Neural cell (in vitro differentiated cells): ENCODE measurements around the gene B4GALT5. TPM values are rescaled to one million over a fixed set of nuclear protein-coding genes. Genes with fewer than 3 reads are reported as not detected.
A peak's percentile ranks its signal among the peaks of the same experiment; 100 is the strongest.

Experiments used
- H2AFZ ChIP-seq: fragments of 200-600, 300-800 bp; sonication (generic), shearing (Covaris generic); 2 replicates; pipeline ENCODE4 v1.6.0; 2014; ENCODE audit warnings: low read depth, mild to moderate bottlenecking, antibody characterized with exemption, low read length, moderate library complexity
- H3F3A ChIP-seq: fragments of 200-600 bp; shearing (Covaris generic); 2 replicates; pipeline ENCODE4 v1.6.1; 2016; ENCODE audit warnings: mild to moderate bottlenecking, moderate library complexity, mixed read lengths, antibody characterized with exemption, low read length; ENCODE audit not compliant: insufficient read depth, poor library complexity, severe bottlenecking
- H3K27ac ChIP-seq: fragments of 200-600, 300-800 bp; sonication (generic), shearing (Covaris generic); 2 replicates; pipeline ENCODE4 v1.5.1; 2014; ENCODE audit warnings: mild to moderate bottlenecking, low read length, moderate library complexity
- H3K27me3 ChIP-seq: fragments of 300-800, 200-600 bp; sonication (generic), shearing (Covaris generic); 2 replicates; pipeline ENCODE4 v1.6.0; 2014; ENCODE audit warnings: mild to moderate bottlenecking, low read depth, low read length, moderate library complexity; ENCODE audit not compliant: insufficient read depth
- H3K36me3 ChIP-seq: fragments of 300-800, 200-600 bp; sonication (generic), shearing (Covaris generic); 2 replicates; pipeline ENCODE4 v1.5.1; 2014; ENCODE audit warnings: mild to moderate bottlenecking, antibody characterized with exemption, low read length, moderate library complexity; ENCODE audit not compliant: insufficient read depth
- H3K4me2 ChIP-seq: fragments of 300-800, 200-600 bp; sonication (generic), shearing (Covaris generic); 2 replicates; pipeline ENCODE4 v1.6.0; 2014; ENCODE audit warnings: mild to moderate bottlenecking, low read length
- H3K4me3 ChIP-seq: fragments of 300-800, 200-600 bp; sonication (generic), shearing (Covaris generic); 2 replicates; pipeline ENCODE4 v1.5.1; 2014; ENCODE audit warnings: mild to moderate bottlenecking, low read length, moderate library complexity
- H3K79me2 ChIP-seq: fragments of 200-600 bp; shearing (Covaris generic); replicated peaks from 2 replicates; pipeline ENCODE4 v1.6.0; 2014; ENCODE audit warnings: mild to moderate bottlenecking, low read length, moderate library complexity; ENCODE audit not compliant: insufficient read depth
- H3K9ac ChIP-seq: fragments of 300-800, 200-600 bp; sonication (generic), shearing (Covaris generic); 2 replicates; pipeline ENCODE4 v1.6.1; 2016; ENCODE audit warnings: mild to moderate bottlenecking, low read length, mixed read lengths
- H3K9me2 ChIP-seq: fragments of 200-600 bp; shearing (Covaris generic); 2 replicates; pipeline ENCODE4 v1.6.1; 2016; ENCODE audit warnings: mild to moderate bottlenecking, low read length, mixed read lengths; ENCODE audit not compliant: insufficient read depth
- H3K9me3 ChIP-seq: fragments of 200-600, 300-800 bp; sonication (generic), shearing (Covaris generic); 2 replicates; pipeline ENCODE4 v1.6.1; 2016; ENCODE audit warnings: mild to moderate bottlenecking, mixed run types, low read length, moderate library complexity, mixed read lengths
- H4K20me1 ChIP-seq: fragments of 200-600 bp; shearing (Covaris generic); 2 replicates; pipeline ENCODE4 v1.6.1; 2016; ENCODE audit warnings: mild to moderate bottlenecking, mixed run types; ENCODE audit not compliant: insufficient read depth
- EP300 ChIP-seq: fragments of 450-650 bp; conservative IDR thresholded peaks from 2 replicates; pipeline ENCODE4 v1.6.1; 2014; ENCODE audit warnings: antibody characterized with exemption, mild to moderate bottlenecking, moderate library complexity; ENCODE audit not compliant: poor library complexity, severe bottlenecking
- EZH2 ChIP-seq: fragments of 200-600, 300-800 bp; shearing (Covaris generic), sonication (generic); IDR thresholded peaks from 2 replicates; pipeline ENCODE4 v1.6.1; 2014; ENCODE audit warnings: antibody characterized with exemption, low read length, borderline replicate concordance, mild to moderate bottlenecking; ENCODE audit not compliant: insufficient read depth, poor library complexity, severe bottlenecking
- MXI1 ChIP-seq: fragments of 450-650 bp; conservative IDR thresholded peaks from 2 replicates; pipeline ENCODE4 v1.6.1; 2014; ENCODE audit warnings: antibody characterized with exemption, mild to moderate bottlenecking; ENCODE audit not compliant: poor library complexity, severe bottlenecking
- POLR2AphosphoS5 ChIP-seq: IDR thresholded peaks from 2 replicates; pipeline ENCODE4 v1.6.1; 2012
- RAD21 ChIP-seq: fragments of 450-650 bp; conservative IDR thresholded peaks from 2 replicates; pipeline ENCODE4 v1.6.1; 2014; ENCODE audit warnings: antibody characterized with exemption, mild to moderate bottlenecking, moderate library complexity
- SMC3 ChIP-seq: fragments of 450-650 bp; conservative IDR thresholded peaks from 2 replicates; pipeline ENCODE4 v1.6.1; 2014; ENCODE audit warnings: antibody characterized with exemption, mild to moderate bottlenecking, moderate library complexity; ENCODE audit not compliant: poor library complexity
- TAF1 ChIP-seq: IDR thresholded peaks from 2 replicates; pipeline ENCODE4 v1.6.1; 2012; ENCODE audit warnings: low read depth
- polyA plus RNA-seq: library from polyadenylated mRNA; depleted of rRNA; stranded (reverse); fragments of >200 nt; gene quantifications from 2 replicates; pipeline ENCODE4 v1.2.3, GENCODE V29; 2014
- TF ChIP-seq, protein P1 (sequence below): fragments of 450-650 bp; IDR thresholded peaks from 2 replicates; pipeline ENCODE4 v1.5.1; 2014; ENCODE audit warnings: antibody characterized with exemption, mild to moderate bottlenecking, moderate library complexity; ENCODE audit not compliant: poor library complexity, severe bottlenecking
- TF ChIP-seq, protein P2 (sequence below): IDR thresholded peaks from 2 replicates; pipeline ENCODE4 v1.6.1; 2012; ENCODE audit warnings: borderline replicate concordance

The B4GALT5 gene
- polyA plus RNA-seq, 1 donor from 2014 or later: 34.7 TPM

DNA sequence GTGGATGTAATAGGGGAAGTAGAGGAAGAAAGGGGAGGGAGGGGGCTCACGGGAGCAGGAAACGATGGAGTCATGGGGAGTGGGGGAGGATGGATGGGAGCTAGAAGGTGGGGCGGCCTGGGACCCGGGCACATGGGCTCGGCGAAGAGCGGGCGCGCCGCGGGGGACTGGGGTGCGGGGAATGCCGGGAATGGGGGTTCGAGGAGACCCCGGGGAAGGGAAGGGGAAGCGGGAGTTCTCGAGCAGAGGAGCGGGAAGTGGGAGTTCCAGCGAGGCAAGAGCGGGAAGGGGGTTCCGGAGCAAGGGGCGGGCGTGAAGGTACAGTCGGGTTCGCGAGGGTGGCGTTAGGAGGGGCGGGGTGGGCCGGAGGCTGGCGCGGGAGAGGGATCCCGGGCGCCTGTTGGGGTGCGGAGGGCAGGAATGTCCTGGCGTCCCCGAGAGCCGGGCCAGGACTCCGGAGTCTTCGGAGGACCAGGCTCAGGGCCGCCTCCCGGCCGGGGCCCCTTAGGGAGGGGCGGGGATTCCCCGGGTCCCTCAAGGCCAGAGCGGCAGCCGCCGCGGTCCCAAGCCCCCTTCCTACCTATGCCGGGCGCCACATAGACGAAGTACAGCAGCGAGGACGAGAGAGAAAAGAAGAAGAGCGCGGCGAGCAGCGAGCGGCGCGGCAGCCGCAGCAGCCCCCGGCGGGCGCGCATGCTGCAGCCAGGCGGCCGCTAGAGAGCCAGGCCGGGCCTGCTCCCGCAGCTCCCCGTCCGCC, 504 bp downstream of the B4GALT5 start:
- H2AFZ ChIP-seq: peak overlapping the region; percentile 58
- no peaks in the 10 kb centered on the region for H3K9me3 ChIP-seq
- no peaks in the 10 kb centered on the region for H3K27me3 ChIP-seq
- no peaks in the 10 kb centered on the region for H3F3A ChIP-seq
- H4K20me1 ChIP-seq: no peaks in the 10 kb centered on the region
- H3K79me2 ChIP-seq: peaks cover 44% of the 10 kb centered on the region
- H3K4me2 ChIP-seq: peak overlapping the region; percentile 91
- no peaks in the 10 kb centered on the region for H3K36me3 ChIP-seq
- TF ChIP-seq POLR2AphosphoS5 (no peak), MXI1 (peak; percentile 45)
- TF ChIP-seq, protein P1, sequence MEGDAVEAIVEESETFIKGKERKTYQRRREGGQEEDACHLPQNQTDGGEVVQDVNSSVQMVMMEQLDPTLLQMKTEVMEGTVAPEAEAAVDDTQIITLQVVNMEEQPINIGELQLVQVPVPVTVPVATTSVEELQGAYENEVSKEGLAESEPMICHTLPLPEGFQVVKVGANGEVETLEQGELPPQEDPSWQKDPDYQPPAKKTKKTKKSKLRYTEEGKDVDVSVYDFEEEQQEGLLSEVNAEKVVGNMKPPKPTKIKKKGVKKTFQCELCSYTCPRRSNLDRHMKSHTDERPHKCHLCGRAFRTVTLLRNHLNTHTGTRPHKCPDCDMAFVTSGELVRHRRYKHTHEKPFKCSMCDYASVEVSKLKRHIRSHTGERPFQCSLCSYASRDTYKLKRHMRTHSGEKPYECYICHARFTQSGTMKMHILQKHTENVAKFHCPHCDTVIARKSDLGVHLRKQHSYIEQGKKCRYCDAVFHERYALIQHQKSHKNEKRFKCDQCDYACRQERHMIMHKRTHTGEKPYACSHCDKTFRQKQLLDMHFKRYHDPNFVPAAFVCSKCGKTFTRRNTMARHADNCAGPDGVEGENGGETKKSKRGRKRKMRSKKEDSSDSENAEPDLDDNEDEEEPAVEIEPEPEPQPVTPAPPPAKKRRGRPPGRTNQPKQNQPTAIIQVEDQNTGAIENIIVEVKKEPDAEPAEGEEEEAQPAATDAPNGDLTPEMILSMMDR: no peak
- H3K4me3 ChIP-seq: peak overlapping the region; percentile 94
- peak overlapping the region; percentile 80 for H3K27ac ChIP-seq
- peak overlapping the region; percentile 92 for H3K9ac ChIP-seq
- H3K9me2 ChIP-seq: no peaks in the 10 kb centered on the region

DNA sequence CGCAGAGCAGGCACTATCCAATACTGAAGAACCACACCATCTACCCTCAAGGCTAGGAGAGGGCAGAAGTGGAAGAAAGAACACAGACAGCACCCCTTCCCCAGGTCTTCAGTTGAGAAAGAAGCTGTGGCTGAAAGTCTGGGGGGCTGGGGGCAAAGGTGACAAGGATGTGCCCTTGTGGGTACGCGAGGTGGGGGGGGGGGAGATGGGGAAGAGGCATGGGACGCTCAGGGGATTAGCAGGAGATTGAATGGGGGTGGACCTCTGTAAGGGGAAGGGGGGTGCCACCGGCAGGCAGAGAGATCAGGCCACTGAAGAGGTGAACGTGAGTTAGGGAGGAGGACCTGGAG, 1.1 kb downstream of the B4GALT5 start:
- Histone ChIP-seq H3K27ac (peak overlapping the region; percentile 80), H3K79me2 (peaks cover 44% of the 10 kb centered on the region), H3K4me2 (peak overlapping the region; percentile 91)

More for the DNA sequence above, 1.1 kb downstream of the B4GALT5 start:
- no peaks in the 10 kb centered on the region for H3F3A ChIP-seq
- TF ChIP-seq SMC3 (no peak), TAF1 (no peak), POLR2AphosphoS5 (no peak), RAD21 (no peak), EP300 (no peak), MXI1 (no peak), EZH2 (no peak)
- TF ChIP-seq, protein P2, sequence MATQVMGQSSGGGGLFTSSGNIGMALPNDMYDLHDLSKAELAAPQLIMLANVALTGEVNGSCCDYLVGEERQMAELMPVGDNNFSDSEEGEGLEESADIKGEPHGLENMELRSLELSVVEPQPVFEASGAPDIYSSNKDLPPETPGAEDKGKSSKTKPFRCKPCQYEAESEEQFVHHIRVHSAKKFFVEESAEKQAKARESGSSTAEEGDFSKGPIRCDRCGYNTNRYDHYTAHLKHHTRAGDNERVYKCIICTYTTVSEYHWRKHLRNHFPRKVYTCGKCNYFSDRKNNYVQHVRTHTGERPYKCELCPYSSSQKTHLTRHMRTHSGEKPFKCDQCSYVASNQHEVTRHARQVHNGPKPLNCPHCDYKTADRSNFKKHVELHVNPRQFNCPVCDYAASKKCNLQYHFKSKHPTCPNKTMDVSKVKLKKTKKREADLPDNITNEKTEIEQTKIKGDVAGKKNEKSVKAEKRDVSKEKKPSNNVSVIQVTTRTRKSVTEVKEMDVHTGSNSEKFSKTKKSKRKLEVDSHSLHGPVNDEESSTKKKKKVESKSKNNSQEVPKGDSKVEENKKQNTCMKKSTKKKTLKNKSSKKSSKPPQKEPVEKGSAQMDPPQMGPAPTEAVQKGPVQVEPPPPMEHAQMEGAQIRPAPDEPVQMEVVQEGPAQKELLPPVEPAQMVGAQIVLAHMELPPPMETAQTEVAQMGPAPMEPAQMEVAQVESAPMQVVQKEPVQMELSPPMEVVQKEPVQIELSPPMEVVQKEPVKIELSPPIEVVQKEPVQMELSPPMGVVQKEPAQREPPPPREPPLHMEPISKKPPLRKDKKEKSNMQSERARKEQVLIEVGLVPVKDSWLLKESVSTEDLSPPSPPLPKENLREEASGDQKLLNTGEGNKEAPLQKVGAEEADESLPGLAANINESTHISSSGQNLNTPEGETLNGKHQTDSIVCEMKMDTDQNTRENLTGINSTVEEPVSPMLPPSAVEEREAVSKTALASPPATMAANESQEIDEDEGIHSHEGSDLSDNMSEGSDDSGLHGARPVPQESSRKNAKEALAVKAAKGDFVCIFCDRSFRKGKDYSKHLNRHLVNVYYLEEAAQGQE: no peak
- TF ChIP-seq, protein P1: no peak
- peak overlapping the region; percentile 58 for H2AFZ ChIP-seq
- H4K20me1 ChIP-seq: no peaks in the 10 kb centered on the region
- peak overlapping the region; percentile 94 for H3K4me3 ChIP-seq
- H3K9ac ChIP-seq: peak overlapping the region; percentile 92
- H3K36me3 ChIP-seq: no peaks in the 10 kb centered on the region
- H3K27me3 ChIP-seq: no peaks in the 10 kb centered on the region
- H3K9me3 ChIP-seq: no peaks in the 10 kb centered on the region
- H3K9me2 ChIP-seq: no peaks in the 10 kb centered on the region
